NCI-H2081 (cell line): ENCODE results near the gene WDR37.
"Not testable (repeated sequence)": the region's sequence is repeated elsewhere in the genome, so short reads cannot be mapped to it uniquely, and the experiment has no call there.

Experiments
- DNase-seq, 2 experiments: peaks; one replicate each; lab custom pipeline; 2025; lab: John Stamatoyannopoulos, UW

The WDR37 gene

GRCh38 chr10:1104971-1105370, 48.8 kb downstream of the WDR37 start:
- no peak for DNase-seq

GRCh38 chr10:1107004-1107403, 50.8 kb downstream of the WDR37 start:
- DNase-seq, result no peak

- peak; percentile 29 to 58 for DNase-seq
Measured at GRCh38 chr10:1107679-1108078, 51.5 kb downstream of the WDR37 start.

GRCh38 chr10:1109795-1110673, 53.8 kb downstream of the WDR37 start:
- peak; percentile 19 to 34 for DNase-seq

- DNase-seq, result no peak
Measured at GRCh38 chr10:1110674-1111119, 54.5 kb downstream of the WDR37 start.

GRCh38 chr10:1114315-1114714, 58.1 kb downstream of the WDR37 start:
- no peak for DNase-seq

- DNase-seq, result no peak
Measured at GRCh38 chr10:1114719-1115606, 58.8 kb downstream of the WDR37 start.

GRCh38 chr10:1115607-1115955, 59.4 kb downstream of the WDR37 start:
- DNase-seq, result no peak

GRCh38 chr10:1116051-1116450, 59.9 kb downstream of the WDR37 start:
- DNase-seq, result no peak

GRCh38 chr10:1116696-1117280, 60.6 kb downstream of the WDR37 start:
- DNase-seq, result no peak

- no peak for DNase-seq
Measured at GRCh38 chr10:1117651-1118050, 61.5 kb downstream of the WDR37 start.

GRCh38 chr10:1118318-1118717, 62.1 kb downstream of the WDR37 start:
- DNase-seq, result not testable (repeated sequence)

- DNase-seq, result no peak
Measured at GRCh38 chr10:1119027-1119426, 62.8 kb downstream of the WDR37 start.

- DNase-seq, result no peak
Measured at GRCh38 chr10:1119501-1119900, 63.3 kb downstream of the WDR37 start.

- DNase-seq, result no peak
Measured at GRCh38 chr10:1120306-1120705, 64.1 kb downstream of the WDR37 start.

GRCh38 chr10:1120801-1121211, 64.6 kb downstream of the WDR37 start:
- DNase-seq, result no peak

- no peak for DNase-seq
Measured at GRCh38 chr10:1121271-1121970, 65.2 kb downstream of the WDR37 start.

GRCh38 chr10:1122349-1122748, 66.2 kb downstream of the WDR37 start:
- no peak for DNase-seq

GRCh38 chr10:1123198-1123597, 67.0 kb downstream of the WDR37 start:
- no peak for DNase-seq

- DNase-seq, result no peak
Measured at GRCh38 chr10:1123972-1124371, 67.8 kb downstream of the WDR37 start.

- no peak for DNase-seq
Measured at GRCh38 chr10:1124796-1125195, 68.6 kb downstream of the WDR37 start.

- DNase-seq, result no peak
Measured at GRCh38 chr10:1126461-1126860, 70.3 kb downstream of the WDR37 start.
